HCT116 (cell line): ENCODE data around the gene UBE2J2. TPM values are rescaled to one million over a fixed set of nuclear protein-coding genes. Genes with fewer than 3 reads are reported as not detected.

Experiments
- ATAC-seq: fragments of 200-7000 bp; cut with Tn5 transposase; 2 replicates; pipeline ENCODE4 v1.9.1; 2020; ENCODE audit warnings: mild to moderate bottlenecking, moderate library complexity
- BruUV-seq: library from RNA; stranded (reverse); fragments of 400-500 nt; replicated peaks from 2 replicates; lab custom pipeline; 2021; lab: Mats Ljungman, UMichigan
- CTCF ChIA-PET: fragments of 300-600 bp; sonication (Branson Sonifier 250); formaldehyde crosslinking; loops from one replicate; lab custom pipeline; 2021; ENCODE audit warnings: antibody characterized with exemption; lab: Charles Lee
- POLR2A ChIA-PET: fragments of 300-600, 350-600 bp; sonication (Branson Sonifier 250); formaldehyde crosslinking; loops from one replicate; lab custom pipeline; 2021; ENCODE audit warnings: antibody characterized with exemption; lab: Charles Lee
- RAD21 ChIA-PET, 2 experiments: fragments of 300-600 bp; sonication (Branson Sonifier 250); formaldehyde crosslinking; loops; one replicate each; lab custom pipeline; 2023; ENCODE audit warnings: low total read pairs in 2 of 2; ENCODE audit not compliant: uncharacterized antibody in 2 of 2, unreplicated experiment in 2 of 2, low non-redundant PET in 1 of 2; lab: Charles Lee
- DNase-seq: peaks from one replicate; pipeline ENCODE4 v3.0.0-alpha.2; 2010; ENCODE audit warnings: low read depth, low spot score
- H2AFZ ChIP-seq: fragments of 200-600 bp; shearing (Covaris generic), sonication (generic); 2 replicates; pipeline ENCODE4 v1.6.1; 2017; ENCODE audit warnings: low read depth, mixed run types, mixed read lengths, antibody characterized with exemption, low read length; ENCODE audit not compliant: poor library complexity, severe bottlenecking
- H3K27ac ChIP-seq: 2 replicates; pipeline ENCODE4 v1.5.1; 2012; ENCODE audit warnings: low read depth, low read length
- H3K27me3 ChIP-seq: fragments of 200-600 bp; sonication (generic); 2 replicates; pipeline ENCODE4 v1.6.1; 2016; ENCODE audit warnings: mixed run types, low read length, mixed read lengths; ENCODE audit not compliant: insufficient read depth
- H3K36me3 ChIP-seq, 2 experiments: fragments of 200-500 bp in 1 of 2; fragments of 200-600 bp in 1 of 2; sonication (Bioruptor generic) in 1 of 2; sonication (generic) in 1 of 2; 2 replicates each; pipeline versions ENCODE4 v1.5.1 to v1.6.1; 2014 to 2016; ENCODE audit warnings: low read length in 2 of 2, inconsistent platforms in 1 of 2, mixed read lengths in 1 of 2, mixed run types in 1 of 2; ENCODE audit not compliant: insufficient read depth in 2 of 2, control insufficient read depth in 1 of 2
- H3K4me1 ChIP-seq, 2 experiments: fragments of 200-600 bp in 1 of 2; sonication (generic) in 1 of 2; 2 replicates each; pipeline versions ENCODE4 v1.5.1 to v1.6.1; 2012 to 2017; ENCODE audit warnings: low read length in 2 of 2, inconsistent platforms in 1 of 2, mild to moderate bottlenecking in 1 of 2, mixed read lengths in 1 of 2, mixed run types in 1 of 2, moderate library complexity in 1 of 2; ENCODE audit not compliant: insufficient read depth in 2 of 2, control insufficient read depth in 1 of 2
- H3K4me2 ChIP-seq: fragments of 200-600 bp; sonication (generic); 2 replicates; pipeline ENCODE4 v1.6.1; 2017; ENCODE audit warnings: mixed run types, low read length, mixed read lengths
- H3K4me3 ChIP-seq, 2 experiments: fragments of 200-600 bp in 1 of 2; sonication (generic) in 1 of 2; replicated peaks in 1 of 2; 2 replicates each; pipeline ENCODE4 v1.5.1; 2011 to 2016; ENCODE audit warnings: low read length in 2 of 2, control low read depth in 1 of 2, low read depth in 1 of 2, mild to moderate bottlenecking in 1 of 2, mixed read lengths in 1 of 2, mixed run types in 1 of 2
- H3K79me2 ChIP-seq: fragments of 200-600 bp; sonication (generic); 2 replicates; pipeline ENCODE4 v1.6.1; 2017; ENCODE audit warnings: mild to moderate bottlenecking, mixed run types, low read length, moderate library complexity, mixed read lengths; ENCODE audit not compliant: insufficient read depth
- H3K9ac ChIP-seq: fragments of 200-600 bp; sonication (generic); 2 replicates; pipeline ENCODE4 v1.6.1; 2016; ENCODE audit warnings: low read length, mixed read lengths
- H3K9me2 ChIP-seq: fragments of 200-600 bp; sonication (generic), shearing (Covaris generic); 2 replicates; pipeline ENCODE4 v1.6.1; 2017; ENCODE audit warnings: mixed run types, mild to moderate bottlenecking, moderate library complexity; ENCODE audit not compliant: insufficient read depth
- H3K9me3 ChIP-seq, 2 experiments: fragments of 200-500 bp in 1 of 2; fragments of 200-600 bp in 1 of 2; sonication (Bioruptor generic) in 1 of 2; sonication (generic) in 1 of 2; 2 replicates each; pipeline ENCODE4 v1.6.1; 2014 to 2017; ENCODE audit warnings: low read length in 2 of 2, mixed read lengths in 2 of 2, inconsistent platforms in 1 of 2, low read depth in 1 of 2, mild to moderate bottlenecking in 1 of 2, mixed run types in 1 of 2, moderate library complexity in 1 of 2; ENCODE audit not compliant: control insufficient read depth in 1 of 2, insufficient read depth in 1 of 2
- H4K20me1 ChIP-seq: fragments of 200-600 bp; sonication (generic), shearing (Covaris generic); 2 replicates; pipeline ENCODE4 v1.6.1; 2017; ENCODE audit warnings: mixed run types, mild to moderate bottlenecking, moderate library complexity; ENCODE audit not compliant: insufficient read depth
- ELF1 ChIP-seq: IDR thresholded peaks from 2 replicates; pipeline ENCODE4 v1.6.1; 2012; ENCODE audit warnings: low read depth, borderline replicate concordance
- EZH2 ChIP-seq: fragments of 200-600 bp; sonication (generic); IDR thresholded peaks from 2 replicates; pipeline ENCODE4 v1.6.1; 2017; ENCODE audit warnings: antibody characterized with exemption, mixed run types
- FOSL1 ChIP-seq: IDR thresholded peaks from 2 replicates; pipeline ENCODE4 v1.6.1; 2012; ENCODE audit warnings: low read depth
- MAX ChIP-seq: IDR thresholded peaks from 2 replicates; pipeline ENCODE4 v1.6.1; 2012
- POLR2A ChIP-seq: IDR thresholded peaks from 2 replicates; pipeline ENCODE4 v1.7.0; 2011; ENCODE audit warnings: borderline replicate concordance; ENCODE audit not compliant: insufficient read depth, insufficient read length; ENCODE audit errors: extremely low read depth
- POLR2AphosphoS5 ChIP-seq: IDR thresholded peaks from 2 replicates; pipeline ENCODE4 v1.6.1; 2011; ENCODE audit warnings: mild to moderate bottlenecking, low read depth, low read length, moderate library complexity
- REST ChIP-seq: IDR thresholded peaks from 2 replicates; pipeline ENCODE4 v1.6.1; 2012; ENCODE audit warnings: low read depth
- ZFX ChIP-seq: fragments of 450-650 bp; IDR thresholded peaks from 2 replicates; pipeline ENCODE4 v1.6.1; 2017
- intact Hi-C: fragments of 100-400 bp; cut with micrococcal nuclease; formaldehyde crosslinking; loops from 2 replicates; pipeline ENCODE4 v1.10.0; 2022
- microRNA-seq: library from miRNA; unstranded; fragments of <30 nt; microRNA quantifications from one replicate; pipeline ENCODE4, GENCODE V29; 2016; ENCODE audit warnings: borderline number of aligned reads
- total RNA-seq: library from RNA; stranded (reverse); gene quantifications from one replicate; pipeline ENCODE4 v1.2.1, GENCODE V29; 2021; ENCODE audit not compliant: unreplicated experiment

The UBE2J2 gene
- total RNA-seq, 1 experiment from 2014 or later = 67.7 TPM

GRCh38 chr1:1204425-1204920 is 69.2 kb downstream of the UBE2J2 start:
- RAD21 ChIA-PET = no interaction called here
- Histone ChIP-seq H3K9me3 (no peaks in the 10 kb centered on the region), H4K20me1 (no peaks in the 10 kb centered on the region), H3K27me3 (no peaks in the 10 kb centered on the region), H3K9ac (no peak overlapping the region), H3K4me2 (0 out of 2 replicates have a peak overlapping the region, but pooled peaks have one; percentile 97), H2AFZ (no peak overlapping the region), H3K79me2 (peaks cover 8% of the 10 kb centered on the region; the same call in 1 of the 2 replicates), H3K4me3 (no peak overlapping the region), H3K9me2 (no peaks in the 10 kb centered on the region), H3K4me1 (peaks cover 30 to 43% of the 10 kb centered on the region in 2 experiments), H3K27ac (peak overlapping the region; percentile 94; the same call in 1 of the 2 replicates), H3K36me3 (no peaks in the 10 kb centered on the region)
- intact Hi-C loops = no loop called here
- ATAC-seq (no peak), DNase-seq (no peak)
- CTCF ChIA-PET = no interaction called here
- BruUV-seq = no TSS peak
- no peak for TF ChIP-seq EZH2
- no peak for TF ChIP-seq POLR2A
- TF ChIP-seq POLR2AphosphoS5 = no peak
- TF ChIP-seq MAX = no peak
- no peak for TF ChIP-seq ELF1
- TF ChIP-seq ZFX = no peak
- no peak for TF ChIP-seq FOSL1
- TF ChIP-seq REST = no peak
- POLR2A ChIA-PET = no interaction called here

Small RNA genes lying within 50 kb of the gene (microRNA-seq; reads per million reads assigned to microRNA genes)
- gene MIR6726 = not detected
- gene MIR6727 = not detected

Other genes starting within 250 kb of the UBE2J2 start
- gene RNF223, start 199.5 kb downstream of the UBE2J2 start, total RNA-seq = 6.3 TPM
- 22.7 TPM for gene C1orf159, start 157.8 kb downstream of the UBE2J2 start, total RNA-seq
- 0.10 TPM for gene TTLL10, start 100.0 kb downstream of the UBE2J2 start, total RNA-seq
- gene TNFRSF18, start 67.3 kb downstream of the UBE2J2 start, total RNA-seq = 56.2 TPM
- gene TNFRSF4, start 59.7 kb downstream of the UBE2J2 start, total RNA-seq = 0.37 TPM
- 133 TPM for gene SDF4, start 41.9 kb downstream of the UBE2J2 start, total RNA-seq
- 16.3 TPM for gene B3GALT6, start 41.6 kb downstream of the UBE2J2 start, total RNA-seq
- 6.9 TPM for gene C1QTNF12, start 27.1 kb downstream of the UBE2J2 start, total RNA-seq
- gene SCNN1D, start 6.6 kb upstream of the UBE2J2 start, total RNA-seq = 3.7 TPM
- 38.8 TPM for gene ACAP3, start 34.1 kb upstream of the UBE2J2 start, total RNA-seq
- gene PUSL1, start 34.7 kb upstream of the UBE2J2 start, total RNA-seq = 47.2 TPM
- 161 TPM for gene INTS11, start 50.8 kb upstream of the UBE2J2 start, total RNA-seq
- 16.3 TPM for gene CPTP, start 50.9 kb upstream of the UBE2J2 start, total RNA-seq
- 0.07 TPM for gene TAS1R3, start 57.4 kb upstream of the UBE2J2 start, total RNA-seq
- gene DVL1, start 75.6 kb upstream of the UBE2J2 start, total RNA-seq = 160 TPM
- gene MXRA8, start 84.7 kb upstream of the UBE2J2 start, total RNA-seq = 0.74 TPM
- 200 TPM for gene AURKAIP1, start 101.4 kb upstream of the UBE2J2 start, total RNA-seq
- 173 TPM for gene CCNL2, start 125.5 kb upstream of the UBE2J2 start, total RNA-seq
- gene MRPL20, start 133.4 kb upstream of the UBE2J2 start, total RNA-seq = 131 TPM
- not detected for gene ANKRD65, start 147.4 kb upstream of the UBE2J2 start, total RNA-seq
- 50.6 TPM for gene VWA1, start 161.8 kb upstream of the UBE2J2 start, total RNA-seq
- 0.61 TPM for gene ATAD3C, start 175.8 kb upstream of the UBE2J2 start, total RNA-seq
- 62.9 TPM for gene ATAD3B, start 197.9 kb upstream of the UBE2J2 start, total RNA-seq
- gene ATAD3A, start 238.3 kb upstream of the UBE2J2 start, total RNA-seq = 92.3 TPM